Measurements from ENCODE around the gene CT45A2. TPM values are rescaled to one million over a fixed set of nuclear protein-coding genes. Genes with fewer than 3 reads are reported as not detected.

The CT45A2 gene, protein sequence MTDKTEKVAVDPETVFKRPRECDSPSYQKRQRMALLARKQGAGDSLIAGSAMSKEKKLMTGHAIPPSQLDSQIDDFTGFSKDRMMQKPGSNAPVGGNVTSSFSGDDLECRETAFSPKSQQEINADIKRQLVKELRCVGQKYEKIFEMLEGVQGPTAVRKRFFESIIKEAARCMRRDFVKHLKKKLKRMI
- total RNA-seq = not detected in 2 replicates

DNA sequence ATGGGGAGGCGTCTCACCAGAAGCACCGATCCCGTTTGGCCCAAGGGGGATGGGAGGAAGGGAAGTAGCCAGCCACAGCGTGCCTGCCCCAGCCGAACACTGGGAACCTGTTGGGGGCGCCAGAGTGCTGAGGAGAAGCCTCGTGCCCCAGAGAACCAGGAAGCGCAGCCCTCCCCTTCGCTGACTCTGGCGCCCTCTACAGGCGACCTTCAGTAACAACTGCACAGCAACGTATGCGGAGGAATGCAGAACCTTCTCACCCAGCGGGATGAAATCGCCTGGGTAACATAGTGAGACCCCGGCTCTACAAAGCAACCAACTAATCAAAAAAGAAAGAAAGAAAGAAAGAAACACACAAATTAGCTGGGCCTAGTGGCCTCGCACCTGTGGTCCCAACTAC, at the start of gene CT45A2:
Gene CT45A2, minus strand, starts transcription at position 101 of the 400 bp plus-strand sequence. CDS start 3,747 bp downstream, outside the sequence.

GRCh38 chrX:135854438-135854837, 34.6 kb upstream of the CT45A2 start, which contains the start of gene CT45A8:
Gene CT45A8, minus strand, starts transcription at chrX:135854538. Its CDS starts 3,755 bp downstream, at chrX:135850783.

DNA sequence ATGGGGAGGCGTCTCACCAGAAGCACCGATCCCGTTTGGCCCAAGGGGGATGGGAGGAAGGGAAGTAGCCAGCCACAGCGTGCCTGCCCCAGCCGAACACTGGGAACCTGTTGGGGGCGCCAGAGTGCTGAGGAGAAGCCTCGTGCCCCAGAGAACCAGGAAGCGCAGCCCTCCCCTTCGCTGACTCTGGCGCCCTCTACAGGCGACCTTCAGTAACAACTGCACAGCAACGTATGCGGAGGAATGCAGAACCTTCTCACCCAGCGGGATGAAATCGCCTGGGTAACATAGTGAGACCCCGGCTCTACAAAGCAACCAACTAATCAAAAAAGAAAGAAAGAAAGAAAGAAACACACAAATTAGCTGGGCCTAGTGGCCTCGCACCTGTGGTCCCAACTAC, 17.4 kb upstream of the CT45A2 start, which contains the start of gene CT45A7:
Gene CT45A7, minus strand, starts transcription at position 101 of the 400 bp plus-strand sequence. CDS start 3,747 bp downstream, outside the sequence.

GRCh38 chrX:135802687-135803086, 17.1 kb downstream of the CT45A2 start, which contains the start of gene CT45A6:
Gene CT45A6, minus strand, starts transcription at chrX:135802787. Its CDS starts 3,794 bp downstream, at chrX:135798993.

DNA sequence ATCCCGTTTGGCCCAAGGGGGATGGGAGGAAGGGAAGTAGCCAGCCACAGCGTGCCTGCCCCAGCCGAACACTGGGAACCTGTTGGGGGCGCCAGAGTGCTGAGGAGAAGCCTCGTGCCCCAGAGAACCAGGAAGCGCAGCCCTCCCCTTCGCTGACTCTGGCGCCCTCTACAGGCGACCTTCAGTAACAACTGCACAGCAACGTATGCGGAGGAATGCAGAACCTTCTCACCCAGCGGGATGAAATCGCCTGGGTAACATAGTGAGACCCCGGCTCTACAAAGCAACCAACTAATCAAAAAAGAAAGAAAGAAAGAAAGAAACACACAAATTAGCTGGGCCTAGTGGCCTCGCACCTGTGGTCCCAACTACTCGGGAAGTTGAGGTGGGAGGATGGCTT, 34.4 kb downstream of the CT45A2 start, which contains the start of gene CT45A5:
Gene CT45A5, minus strand, starts transcription at position 101 of the 400 bp plus-strand sequence. CDS start 3,774 bp downstream, outside the sequence.

DNA sequence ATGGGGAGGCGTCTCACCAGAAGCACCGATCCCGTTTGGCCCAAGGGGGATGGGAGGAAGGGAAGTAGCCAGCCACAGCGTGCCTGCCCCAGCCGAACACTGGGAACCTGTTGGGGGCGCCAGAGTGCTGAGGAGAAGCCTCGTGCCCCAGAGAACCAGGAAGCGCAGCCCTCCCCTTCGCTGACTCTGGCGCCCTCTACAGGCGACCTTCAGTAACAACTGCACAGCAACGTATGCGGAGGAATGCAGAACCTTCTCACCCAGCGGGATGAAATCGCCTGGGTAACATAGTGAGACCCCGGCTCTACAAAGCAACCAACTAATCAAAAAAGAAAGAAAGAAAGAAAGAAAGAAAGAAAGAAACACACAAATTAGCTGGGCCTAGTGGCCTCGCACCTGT, 51.7 kb downstream of the CT45A2 start, which contains the start of gene CT45A3:
Gene CT45A3, minus strand, starts transcription at position 101 of the 400 bp plus-strand sequence. CDS start 3,747 bp downstream, outside the sequence.

Other genes with a start within 250 kb of the CT45A2 start
- not detected in 2 replicates for gene CT45A1, start 106.4 kb downstream of the CT45A2 start, total RNA-seq
- not detected in 2 replicates for gene CT45A3, start 51.8 kb downstream of the CT45A2 start, total RNA-seq
- not detected in 2 replicates for gene CT45A5, start 34.5 kb downstream of the CT45A2 start, total RNA-seq
- gene CT45A6, start 17.2 kb downstream of the CT45A2 start, total RNA-seq = not detected in 2 replicates
- gene CT45A7, start 17.3 kb upstream of the CT45A2 start, total RNA-seq = not detected in 2 replicates
- not detected in 2 replicates for gene CT45A8, start 34.5 kb upstream of the CT45A2 start, total RNA-seq
- not detected in 2 replicates for gene CT45A9, start 51.8 kb upstream of the CT45A2 start, total RNA-seq
- not detected in 2 replicates for gene CT45A10, start 73.4 kb upstream of the CT45A2 start, total RNA-seq
- not detected in 2 replicates for gene SAGE1, start 73.7 kb upstream of the CT45A2 start, total RNA-seq
- gene MMGT1, start 154.0 kb upstream of the CT45A2 start, total RNA-seq = 13.2 and 17.2 TPM in 2 replicates
- gene SLC9A6, start 165.4 kb upstream of the CT45A2 start, total RNA-seq = 10.4 and 11.7 TPM in 2 replicates

Data from cardiac atrium fibroblast (primary cell).